Activated naive CD8-positive, alpha-beta T cell treated with anti-CD3 and anti-CD28 coated beads, Interleukin-2, amount 10 ng/mL, durations not matched to agents 7 days and 5 days (primary cell): ENCODE data around the gene HOMER2. TPM values are rescaled to one million over a fixed set of nuclear protein-coding genes. Genes with fewer than 3 reads are reported as not detected.
"Not testable (repeated sequence)": the region's sequence is repeated elsewhere in the genome, so short reads cannot be mapped to it uniquely, and the experiment has no call there.

Source experiments
- ATAC-seq: fragments of 150-1000 bp; cut with Tn5 transposase; one replicate; pipeline ENCODE4 v1.10.0; 2021; ENCODE audit warnings: low read depth, moderate library complexity
- POLR2A ChIA-PET: fragments of 350-600 bp; sonication (Branson Sonifier 250); formaldehyde crosslinking; loops from one replicate; lab custom pipeline; 2021; ENCODE audit warnings: antibody characterized with exemption; lab: Charles Lee
- DNase-seq: peaks from one replicate; pipeline ENCODE4 v3.0.0; 2021
- H3K27ac Mint-ChIP-seq: one replicate; pipeline ENCODE4 v1.8.0; 2022; ENCODE audit warnings: mild to moderate bottlenecking, mixed read lengths
- H3K27me3 Mint-ChIP-seq: one replicate; pipeline ENCODE4 v1.8.0; 2022; ENCODE audit warnings: mild to moderate bottlenecking, moderate library complexity, mixed read lengths
- H3K36me3 Mint-ChIP-seq: one replicate; pipeline ENCODE4 v1.8.0; 2021; ENCODE audit warnings: mild to moderate bottlenecking, mixed read lengths
- H3K4me1 Mint-ChIP-seq: one replicate; pipeline ENCODE4 v1.8.0; 2021; ENCODE audit warnings: mixed read lengths
- H3K4me3 Mint-ChIP-seq: one replicate; pipeline ENCODE4 v1.8.0; 2022; ENCODE audit warnings: mild to moderate bottlenecking, moderate library complexity, mixed read lengths
- H3K9me3 Mint-ChIP-seq: one replicate; pipeline ENCODE4 v1.8.0; 2021; ENCODE audit warnings: mixed read lengths
- total RNA-seq, 2 experiments: library from RNA; stranded (reverse); gene quantifications; one replicate each; pipeline ENCODE4 v1.2.3, GENCODE V29; 2021

HOMER2 gene
- total RNA-seq, 2 experiments from 2014 or later = 6.3 to 6.6 TPM

- H3K36me3 Mint-ChIP-seq, ATAC-seq, H3K4me3 Mint-ChIP-seq, H3K4me1 Mint-ChIP-seq, DNase-seq, POLR2A ChIA-PET, H3K9me3 Mint-ChIP-seq, H3K27me3 Mint-ChIP-seq, H3K27ac Mint-ChIP-seq: not testable (repeated sequence)
Measured at GRCh38 chr15:82893473-82893872, 59.0 kb downstream of the HOMER2 start.

- ATAC-seq = no peak
- Mint-ChIP-seq H3K4me1 (no peaks in the 10 kb centered on the region), H3K36me3 (no peaks in the 10 kb centered on the region), H3K27me3 (peaks cover 5% of the 10 kb centered on the region), H3K27ac (no peak overlapping the region), H3K9me3 (no peaks in the 10 kb centered on the region), H3K4me3 (no peak overlapping the region)
- DNase-seq = no peak
- POLR2A ChIA-PET = interaction anchor here (0.7 kb wide), 1 partner anchor 65 kb away, joined by 3 read pairs; no protein-coding TSS in a partner anchor
Measured at GRCh38 chr15:82892573-82892972, 59.9 kb downstream of the HOMER2 start.

DNA sequence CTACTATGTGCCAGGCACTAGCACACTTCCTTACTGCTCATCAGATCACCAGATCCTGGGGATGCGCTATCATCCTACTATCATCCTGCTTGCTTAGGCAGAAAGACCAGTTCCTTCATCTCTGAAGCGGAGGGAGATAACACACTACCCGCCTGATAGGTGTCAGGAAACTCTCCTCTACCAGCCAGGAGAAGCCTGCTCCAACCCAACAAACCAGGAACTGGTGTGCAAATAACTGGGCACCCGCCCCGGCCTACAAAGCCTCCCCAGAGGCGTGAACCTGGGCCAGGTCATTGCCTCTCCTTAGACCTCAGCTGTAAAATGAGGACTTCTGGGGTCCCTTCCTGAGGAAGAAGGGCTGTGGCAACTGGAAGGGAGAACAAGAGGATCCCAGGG lies 61.5 kb downstream of the HOMER2 start:
- Mint-ChIP-seq H3K36me3 (no peaks in the 10 kb centered on the region), H3K4me3 (no peak overlapping the region), H3K27me3 (peaks cover 4% of the 10 kb centered on the region), H3K9me3 (no peaks in the 10 kb centered on the region), H3K27ac (no peak overlapping the region), H3K4me1 (no peaks in the 10 kb centered on the region)
- DNase-seq (no peak), ATAC-seq (no peak)
- POLR2A ChIA-PET = no interaction called here

GRCh38 chr15:82890338-82890994 lies 62.1 kb downstream of the HOMER2 start:
- POLR2A ChIA-PET = no interaction called here
- DNase-seq = no peak
- Mint-ChIP-seq H3K36me3 (no peaks in the 10 kb centered on the region), H3K27me3 (peaks cover 2% of the 10 kb centered on the region), H3K27ac (no peak overlapping the region), H3K9me3 (no peaks in the 10 kb centered on the region), H3K4me3 (no peak overlapping the region), H3K4me1 (no peaks in the 10 kb centered on the region)
- ATAC-seq = no peak

GRCh38 chr15:82882273-82882928 lies 70.1 kb downstream of the HOMER2 start:
- H3K4me3 Mint-ChIP-seq = no peak overlapping the region
- no peak overlapping the region for H3K27ac Mint-ChIP-seq
- POLR2A ChIA-PET = no interaction called here

DNA sequence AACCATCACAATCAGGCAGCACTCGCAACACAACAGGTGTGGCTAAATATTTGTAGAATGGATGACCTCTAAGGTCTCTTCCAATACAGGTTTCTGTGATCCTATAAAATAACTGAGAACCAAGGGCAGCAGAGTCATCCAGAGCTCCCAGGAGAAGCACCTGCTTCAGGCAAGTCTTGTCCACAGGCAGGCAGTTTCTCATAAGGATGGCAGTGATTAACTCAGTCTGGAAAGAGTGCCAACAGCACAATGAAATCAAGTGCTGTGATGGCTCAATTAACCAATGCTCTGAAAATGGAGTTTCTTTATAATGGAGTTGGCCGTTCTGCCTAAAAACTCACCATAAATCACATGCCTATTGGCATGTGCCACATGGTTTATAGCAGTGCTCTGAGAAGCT lies 70.8 kb downstream of the HOMER2 start:
- POLR2A ChIA-PET = no interaction called here

More at GRCh38 chr15:82882273-82882928, 70.1 kb downstream of the HOMER2 start:
- ATAC-seq (no peak), DNase-seq (no peak)
- no peaks in the 10 kb centered on the region for H3K36me3 Mint-ChIP-seq
- H3K27me3 Mint-ChIP-seq = no peaks in the 10 kb centered on the region
- no peaks in the 10 kb centered on the region for H3K9me3 Mint-ChIP-seq
- no peaks in the 10 kb centered on the region for H3K4me1 Mint-ChIP-seq

DNA sequence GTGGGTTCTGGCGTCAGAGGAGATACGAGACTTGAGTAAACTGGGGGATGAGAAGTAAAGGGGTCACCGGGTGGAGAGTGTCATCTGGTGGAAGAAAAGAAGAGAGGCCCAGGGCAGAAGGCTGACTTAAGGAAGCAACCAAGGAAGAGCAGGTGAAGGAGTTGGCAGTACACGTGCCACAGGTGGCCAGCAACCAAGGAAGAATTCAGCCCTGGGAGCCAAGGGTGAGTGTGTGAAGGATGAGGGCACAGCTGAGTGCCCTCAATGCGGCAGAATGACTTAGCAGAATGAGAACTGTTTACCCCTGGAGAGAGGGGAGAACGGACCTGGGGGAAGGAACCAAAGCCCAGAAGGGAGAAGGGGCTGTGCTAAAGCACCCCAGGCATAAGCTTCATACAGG lies 71.8 kb downstream of the HOMER2 start:
- H3K36me3 Mint-ChIP-seq = no peaks in the 10 kb centered on the region
- H3K4me1 Mint-ChIP-seq = no peaks in the 10 kb centered on the region
- POLR2A ChIA-PET = no interaction called here
- no peaks in the 10 kb centered on the region for H3K9me3 Mint-ChIP-seq
- no peak for DNase-seq
- no peak for ATAC-seq
- no peak overlapping the region for H3K27ac Mint-ChIP-seq
- H3K27me3 Mint-ChIP-seq = no peaks in the 10 kb centered on the region
- no peak overlapping the region for H3K4me3 Mint-ChIP-seq

More for the DNA sequence above, 70.8 kb downstream of the HOMER2 start:
- H3K36me3 Mint-ChIP-seq = no peaks in the 10 kb centered on the region
- no peaks in the 10 kb centered on the region for H3K4me1 Mint-ChIP-seq
- H3K4me3 Mint-ChIP-seq = no peak overlapping the region
- ATAC-seq (no peak), DNase-seq (no peak)
- no peaks in the 10 kb centered on the region for H3K27me3 Mint-ChIP-seq
- no peaks in the 10 kb centered on the region for H3K9me3 Mint-ChIP-seq
- no peak overlapping the region for H3K27ac Mint-ChIP-seq

DNA sequence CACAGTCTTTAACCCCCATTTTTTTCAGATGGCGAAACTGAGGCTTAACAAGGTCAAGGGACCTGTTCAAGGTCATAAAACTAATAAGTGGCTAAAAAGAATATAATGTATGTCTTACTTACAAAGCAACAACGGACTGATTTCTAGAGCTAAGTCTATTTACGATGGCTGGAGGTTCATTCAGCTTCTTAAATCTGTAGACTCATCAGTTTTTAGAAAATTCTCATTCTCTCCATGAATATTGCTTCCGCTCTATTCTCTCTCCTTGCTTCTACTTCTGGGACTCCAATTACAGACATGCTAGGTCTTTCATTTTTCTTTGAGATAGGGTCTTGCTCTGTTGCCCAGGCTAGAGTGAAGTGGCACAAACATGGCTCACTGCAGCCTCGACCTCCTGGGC lies 74.2 kb downstream of the HOMER2 start:
- Mint-ChIP-seq H3K27ac (no peak overlapping the region), H3K9me3 (no peaks in the 10 kb centered on the region), H3K36me3 (no peaks in the 10 kb centered on the region), H3K4me1 (no peaks in the 10 kb centered on the region), H3K4me3 (no peak overlapping the region), H3K27me3 (no peaks in the 10 kb centered on the region)
- no peak for ATAC-seq
- DNase-seq = no peak
- POLR2A ChIA-PET = no interaction called here

DNA sequence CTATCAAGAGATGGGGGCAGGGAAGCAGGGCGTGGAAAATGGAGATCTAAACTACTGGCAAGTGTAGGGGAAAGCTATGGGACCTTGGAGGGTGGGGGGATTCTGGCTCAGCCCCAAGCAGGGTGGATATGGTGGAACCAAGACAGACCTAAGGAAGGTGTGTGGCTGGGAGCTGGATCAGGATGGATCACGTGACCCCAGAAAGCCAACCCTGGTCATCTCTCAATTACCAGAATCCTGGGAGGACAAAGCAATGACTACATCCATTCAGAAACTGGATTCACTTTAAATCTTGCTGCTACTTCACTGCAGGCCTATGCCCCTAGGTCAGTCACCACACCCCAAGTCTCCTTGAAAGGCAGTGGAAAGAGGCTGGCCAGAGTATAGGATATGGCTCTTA lies 74.7 kb downstream of the HOMER2 start:
- no peak overlapping the region for H3K27ac Mint-ChIP-seq
- POLR2A ChIA-PET = no interaction called here
- DNase-seq (no peak), ATAC-seq (no peak)
- H3K27me3 Mint-ChIP-seq = no peaks in the 10 kb centered on the region
- no peaks in the 10 kb centered on the region for H3K36me3 Mint-ChIP-seq
- H3K4me3 Mint-ChIP-seq = no peak overlapping the region
- H3K9me3 Mint-ChIP-seq = no peaks in the 10 kb centered on the region
- no peaks in the 10 kb centered on the region for H3K4me1 Mint-ChIP-seq

- H3K4me1 Mint-ChIP-seq = peaks cover 2% of the 10 kb centered on the region
- POLR2A ChIA-PET = no interaction called here
- H3K27me3 Mint-ChIP-seq = peaks cover 3% of the 10 kb centered on the region
- no peak for DNase-seq
- H3K9me3 Mint-ChIP-seq = no peaks in the 10 kb centered on the region
- H3K27ac Mint-ChIP-seq = no peak overlapping the region
- no peak for ATAC-seq
- H3K36me3 Mint-ChIP-seq = no peaks in the 10 kb centered on the region
- H3K4me3 Mint-ChIP-seq = no peak overlapping the region
Measured at GRCh38 chr15:82875411-82876003, 77.0 kb downstream of the HOMER2 start.

DNA sequence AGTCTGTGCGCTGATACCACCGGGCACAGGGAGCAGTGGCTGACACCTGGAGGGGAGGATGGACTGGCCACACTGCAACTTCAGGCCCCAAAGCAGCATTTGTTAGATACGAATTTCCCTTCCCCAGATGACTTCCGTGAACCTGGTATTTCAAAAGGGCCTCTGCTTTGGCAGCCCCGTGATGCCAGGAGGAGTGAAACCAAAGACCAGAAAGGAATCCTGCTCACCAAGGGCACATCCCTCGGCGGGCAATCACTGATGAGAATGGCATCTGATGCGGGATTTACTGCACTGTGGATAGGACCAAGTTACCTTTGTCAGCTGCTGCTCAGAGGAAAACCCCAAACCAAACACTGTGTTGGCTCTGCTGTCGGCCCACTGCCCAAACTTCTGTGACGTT lies 77.6 kb downstream of the HOMER2 start:
- Mint-ChIP-seq H3K9me3 (no peaks in the 10 kb centered on the region), H3K27ac (no peak overlapping the region), H3K4me1 (peaks cover 2% of the 10 kb centered on the region), H3K4me3 (no peak overlapping the region), H3K36me3 (no peaks in the 10 kb centered on the region), H3K27me3 (peaks cover 3% of the 10 kb centered on the region)
- ATAC-seq (no peak), DNase-seq (no peak)
- POLR2A ChIA-PET = no interaction called here

DNA sequence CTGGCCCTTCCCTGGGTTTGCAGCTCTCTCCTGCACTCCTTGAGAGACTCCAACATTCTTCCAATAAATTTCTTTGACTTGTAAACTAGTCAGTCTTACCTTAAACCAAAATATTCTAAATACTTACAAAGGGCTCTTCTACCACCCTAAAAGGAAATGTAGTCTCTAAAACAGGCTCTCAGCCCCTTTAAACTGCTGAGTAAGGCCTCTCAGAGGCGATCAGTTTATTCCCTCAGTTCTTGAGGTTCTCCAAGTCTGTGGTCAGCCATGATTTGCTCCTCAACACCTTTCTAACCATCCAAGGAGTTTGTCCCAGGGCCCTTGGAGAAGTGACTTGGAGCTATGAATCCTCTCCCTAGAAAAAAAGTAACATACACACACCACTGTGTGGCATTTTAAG lies 78.3 kb downstream of the HOMER2 start:
- Mint-ChIP-seq H3K27me3 (peaks cover 3% of the 10 kb centered on the region), H3K9me3 (no peaks in the 10 kb centered on the region), H3K4me1 (peaks cover 2% of the 10 kb centered on the region), H3K4me3 (no peak overlapping the region), H3K36me3 (no peaks in the 10 kb centered on the region), H3K27ac (no peak overlapping the region)
- POLR2A ChIA-PET = no interaction called here
- ATAC-seq = no peak
- DNase-seq = no peak

DNA sequence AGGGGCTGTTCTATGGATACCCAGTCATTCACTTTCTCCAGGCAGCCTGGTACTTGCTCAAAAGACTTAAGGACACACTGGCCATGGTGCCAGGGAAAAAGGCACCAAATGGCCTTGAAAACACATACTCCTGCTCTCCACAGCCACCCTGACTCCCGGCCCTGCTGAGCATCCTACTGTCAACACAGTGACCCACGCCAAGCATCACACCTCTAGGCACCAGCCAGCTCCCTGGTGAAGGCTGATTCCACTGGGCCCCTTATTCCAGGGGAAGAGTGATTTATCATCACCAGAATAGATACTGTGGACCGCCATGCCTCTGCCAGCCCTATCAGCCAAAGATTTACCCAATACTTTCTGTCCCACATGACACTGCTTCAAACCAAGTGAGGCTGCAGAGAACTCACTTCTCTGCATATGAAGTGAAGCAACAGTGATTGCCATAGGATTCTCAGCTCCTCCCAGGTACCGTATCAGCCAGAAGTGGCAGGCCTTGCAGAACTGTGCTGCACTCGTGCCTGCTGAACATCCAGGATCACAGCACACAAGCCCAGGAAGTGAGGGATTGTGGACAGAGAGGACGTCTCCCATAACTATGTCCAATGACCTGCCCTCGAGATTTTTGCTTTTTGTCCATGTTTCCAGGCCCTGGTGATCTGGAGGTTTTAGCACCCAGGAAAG lies 79.4 kb downstream of the HOMER2 start:
- Mint-ChIP-seq H3K4me3 (no peak overlapping the region), H3K36me3 (no peaks in the 10 kb centered on the region), H3K27me3 (peaks cover 3% of the 10 kb centered on the region), H3K9me3 (no peaks in the 10 kb centered on the region), H3K4me1 (peaks cover 2% of the 10 kb centered on the region), H3K27ac (no peak overlapping the region)
- DNase-seq (no peak), ATAC-seq (no peak)
- POLR2A ChIA-PET = no interaction called here
